ENCODE results near the gene MEMO1. TPM values are rescaled to one million over a fixed set of nuclear protein-coding genes. Genes with fewer than 3 reads are reported as not detected.

MEMO1 gene
- total RNA-seq, 1 donor from 2014 or later: 52.7 TPM

DNA sequence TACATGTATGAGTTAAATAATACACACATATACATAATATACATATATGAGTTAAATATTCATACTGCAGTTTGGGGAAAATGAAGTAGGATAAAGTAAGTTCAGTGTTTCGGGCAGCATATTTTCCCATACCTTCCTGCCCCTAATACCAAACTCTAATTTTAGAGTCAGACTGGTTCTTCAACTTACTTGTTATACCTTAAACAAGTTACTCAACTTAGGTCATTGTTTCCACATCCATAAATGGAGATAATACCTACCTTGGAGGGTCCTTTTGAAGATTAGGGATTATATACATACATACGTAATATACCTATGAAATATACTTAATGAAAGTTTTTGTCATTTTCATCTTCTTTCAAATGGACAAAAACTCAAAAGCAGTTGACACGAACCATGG is 8.4 kb downstream of the MEMO1 start:
- H3K4me3 Mint-ChIP-seq: no peak overlapping the region
- H3K9me3 Mint-ChIP-seq: peaks cover 5% of the 10 kb centered on the region
- TF ChIP-seq, protein P1, sequence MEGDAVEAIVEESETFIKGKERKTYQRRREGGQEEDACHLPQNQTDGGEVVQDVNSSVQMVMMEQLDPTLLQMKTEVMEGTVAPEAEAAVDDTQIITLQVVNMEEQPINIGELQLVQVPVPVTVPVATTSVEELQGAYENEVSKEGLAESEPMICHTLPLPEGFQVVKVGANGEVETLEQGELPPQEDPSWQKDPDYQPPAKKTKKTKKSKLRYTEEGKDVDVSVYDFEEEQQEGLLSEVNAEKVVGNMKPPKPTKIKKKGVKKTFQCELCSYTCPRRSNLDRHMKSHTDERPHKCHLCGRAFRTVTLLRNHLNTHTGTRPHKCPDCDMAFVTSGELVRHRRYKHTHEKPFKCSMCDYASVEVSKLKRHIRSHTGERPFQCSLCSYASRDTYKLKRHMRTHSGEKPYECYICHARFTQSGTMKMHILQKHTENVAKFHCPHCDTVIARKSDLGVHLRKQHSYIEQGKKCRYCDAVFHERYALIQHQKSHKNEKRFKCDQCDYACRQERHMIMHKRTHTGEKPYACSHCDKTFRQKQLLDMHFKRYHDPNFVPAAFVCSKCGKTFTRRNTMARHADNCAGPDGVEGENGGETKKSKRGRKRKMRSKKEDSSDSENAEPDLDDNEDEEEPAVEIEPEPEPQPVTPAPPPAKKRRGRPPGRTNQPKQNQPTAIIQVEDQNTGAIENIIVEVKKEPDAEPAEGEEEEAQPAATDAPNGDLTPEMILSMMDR (IDR thresholded peaks at IDR 0.05; ENCODE audit: unreplicated experiment): no peak
- H3K4me1 Mint-ChIP-seq: peaks cover 24% of the 10 kb centered on the region
- H3K27me3 Mint-ChIP-seq (ENCODE audit: low read depth): no peaks in the 10 kb centered on the region
- DNase-seq (ENCODE audit: low spot score in 2 of 2, unreplicated experiment in 2 of 2): no peak
- H3K27ac Mint-ChIP-seq: peak overlapping the region; percentile 74
- H3K36me3 Mint-ChIP-seq: peaks cover 2% of the 10 kb centered on the region

DNA sequence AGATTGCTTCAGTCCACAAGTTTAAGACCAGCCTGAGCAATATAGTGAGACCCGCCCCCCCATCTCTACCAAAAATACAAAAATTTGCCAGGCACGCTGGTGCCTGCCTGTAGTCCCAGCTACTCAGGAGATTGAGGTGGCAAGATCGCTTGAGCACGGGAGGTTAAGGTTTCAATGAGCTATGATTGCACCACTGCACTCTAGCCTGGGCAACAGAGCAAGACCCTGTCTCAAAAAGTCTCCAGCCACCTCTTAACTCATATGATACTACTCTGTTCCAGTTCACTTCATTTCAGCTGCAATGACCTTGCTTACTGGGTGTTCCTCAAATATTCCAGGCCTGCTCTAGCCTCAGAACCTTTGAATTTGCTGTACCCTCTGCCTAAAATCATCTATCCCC is 11.4 kb downstream of the MEMO1 start:
- Mint-ChIP-seq H3K9me3 (peaks cover 9% of the 10 kb centered on the region), H3K27me3 (ENCODE audit: low read depth) (no peaks in the 10 kb centered on the region), H3K4me3 (no peak overlapping the region), H3K27ac (no peak overlapping the region), H3K4me1 (peaks cover 14% of the 10 kb centered on the region), H3K36me3 (peaks cover 4% of the 10 kb centered on the region)
- TF ChIP-seq, protein P1 (IDR thresholded peaks at IDR 0.05; ENCODE audit: unreplicated experiment): no peak
- DNase-seq (ENCODE audit: low spot score in 2 of 2, unreplicated experiment in 2 of 2): no peak

GRCh38 chr2:31998731-31999383 is 12.0 kb downstream of the MEMO1 start:
- DNase-seq (ENCODE audit: low spot score in 2 of 2, unreplicated experiment in 2 of 2): no peak
- no peak overlapping the region for H3K4me3 Mint-ChIP-seq
- H3K4me1 Mint-ChIP-seq: peaks cover 14% of the 10 kb centered on the region
- H3K36me3 Mint-ChIP-seq: peaks cover 4% of the 10 kb centered on the region
- H3K27ac Mint-ChIP-seq: no peak overlapping the region
- no peaks in the 10 kb centered on the region for H3K27me3 Mint-ChIP-seq (ENCODE audit: low read depth)
- peaks cover 9% of the 10 kb centered on the region for H3K9me3 Mint-ChIP-seq
- TF ChIP-seq, protein P1 (IDR thresholded peaks at IDR 0.05; ENCODE audit: unreplicated experiment): no peak

GRCh38 chr2:31997653-31998052 is 13.2 kb downstream of the MEMO1 start:
- Mint-ChIP-seq H3K36me3 (peaks cover 4% of the 10 kb centered on the region), H3K27me3 (ENCODE audit: low read depth) (no peaks in the 10 kb centered on the region), H3K4me3 (no peak overlapping the region), H3K27ac (peak overlapping the region; percentile 74), H3K9me3 (peaks cover 9% of the 10 kb centered on the region), H3K4me1 (peaks cover 9% of the 10 kb centered on the region)
- DNase-seq (ENCODE audit: low spot score in 2 of 2, unreplicated experiment in 2 of 2): no peak
- TF ChIP-seq, protein P1 (IDR thresholded peaks at IDR 0.05; ENCODE audit: unreplicated experiment): no peak

GRCh38 chr2:31996571-31997150 is 14.1 kb downstream of the MEMO1 start:
- TF ChIP-seq, protein P1 (IDR thresholded peaks at IDR 0.05; ENCODE audit: unreplicated experiment): no peak
- H3K4me3 Mint-ChIP-seq: no peak overlapping the region
- peaks cover 9% of the 10 kb centered on the region for H3K4me1 Mint-ChIP-seq
- peaks cover 4% of the 10 kb centered on the region for H3K36me3 Mint-ChIP-seq
- H3K27me3 Mint-ChIP-seq (ENCODE audit: low read depth): no peaks in the 10 kb centered on the region
- no peak for DNase-seq (ENCODE audit: low spot score in 2 of 2, unreplicated experiment in 2 of 2)
- no peak overlapping the region for H3K27ac Mint-ChIP-seq
- H3K9me3 Mint-ChIP-seq: peaks cover 9% of the 10 kb centered on the region
